OCI-LY3 (cell line): ENCODE results near the gene CEP41.

Experiments used
- EZH2phosphoT487 ChIP-seq: fragments of 200-600 bp; shearing (Covaris generic); IDR thresholded peaks from 2 replicates; pipeline ENCODE4 v1.6.1; 2018; ENCODE audit warnings: antibody characterized with exemption, mixed run types, low read depth
- TF ChIP-seq, protein P1 (sequence below): fragments of 200-600, 300-600 bp; sonication (generic); IDR thresholded peaks from 2 replicates; pipeline ENCODE4 v1.5.1; 2014; ENCODE audit warnings: antibody characterized with exemption, low read length, low read depth

DNA sequence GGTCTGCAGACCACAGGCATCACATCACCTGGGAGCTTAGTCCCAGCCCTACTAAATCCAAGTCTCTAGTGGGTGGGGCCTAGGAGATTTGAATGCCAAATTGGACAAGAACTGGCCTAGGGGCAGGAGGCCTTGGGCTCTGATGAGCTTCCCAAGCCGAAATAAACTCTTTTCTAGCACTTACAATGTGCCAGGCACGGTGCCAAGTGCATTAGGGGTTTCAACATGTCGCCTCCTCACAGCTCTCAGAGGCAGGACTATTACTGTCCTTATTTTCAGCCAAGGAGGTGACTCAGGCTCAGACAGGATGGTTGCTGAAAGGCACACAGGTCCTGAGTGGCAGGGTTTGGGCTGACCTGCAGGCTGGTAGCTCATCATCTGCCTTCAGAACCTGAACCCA is 69.8 kb downstream of the CEP41 start:
- TF ChIP-seq, protein P1, sequence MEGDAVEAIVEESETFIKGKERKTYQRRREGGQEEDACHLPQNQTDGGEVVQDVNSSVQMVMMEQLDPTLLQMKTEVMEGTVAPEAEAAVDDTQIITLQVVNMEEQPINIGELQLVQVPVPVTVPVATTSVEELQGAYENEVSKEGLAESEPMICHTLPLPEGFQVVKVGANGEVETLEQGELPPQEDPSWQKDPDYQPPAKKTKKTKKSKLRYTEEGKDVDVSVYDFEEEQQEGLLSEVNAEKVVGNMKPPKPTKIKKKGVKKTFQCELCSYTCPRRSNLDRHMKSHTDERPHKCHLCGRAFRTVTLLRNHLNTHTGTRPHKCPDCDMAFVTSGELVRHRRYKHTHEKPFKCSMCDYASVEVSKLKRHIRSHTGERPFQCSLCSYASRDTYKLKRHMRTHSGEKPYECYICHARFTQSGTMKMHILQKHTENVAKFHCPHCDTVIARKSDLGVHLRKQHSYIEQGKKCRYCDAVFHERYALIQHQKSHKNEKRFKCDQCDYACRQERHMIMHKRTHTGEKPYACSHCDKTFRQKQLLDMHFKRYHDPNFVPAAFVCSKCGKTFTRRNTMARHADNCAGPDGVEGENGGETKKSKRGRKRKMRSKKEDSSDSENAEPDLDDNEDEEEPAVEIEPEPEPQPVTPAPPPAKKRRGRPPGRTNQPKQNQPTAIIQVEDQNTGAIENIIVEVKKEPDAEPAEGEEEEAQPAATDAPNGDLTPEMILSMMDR = no peak
- no peak for TF ChIP-seq EZH2phosphoT487
